ENCODE data around the gene ADCY2.

ADCY2 gene

GRCh38 chr5:7501061-7501460 lies 105.1 kb downstream of the ADCY2 start:
- no peak for DNase-seq (ENCODE audit: low read depth in 1 of 2, low spot score in 1 of 2)

- no peak for DNase-seq (ENCODE audit: low read depth in 1 of 2, low spot score in 1 of 2)
Measured at GRCh38 chr5:7503564-7503963, 107.6 kb downstream of the ADCY2 start.

- no peak for DNase-seq (ENCODE audit: low read depth in 1 of 2, low spot score in 1 of 2)
Measured at GRCh38 chr5:7515284-7515914, 119.5 kb downstream of the ADCY2 start.

GRCh38 chr5:7516253-7516652 lies 120.3 kb downstream of the ADCY2 start:
- no peak for DNase-seq (ENCODE audit: low read depth in 1 of 2, low spot score in 1 of 2)

- DNase-seq (ENCODE audit: low read depth in 1 of 2, low spot score in 1 of 2): no peak
Measured at GRCh38 chr5:7517006-7517405, 121.1 kb downstream of the ADCY2 start.

- DNase-seq (ENCODE audit: low read depth in 1 of 2, low spot score in 1 of 2): no peak
Measured at GRCh38 chr5:7518947-7519560, 123.1 kb downstream of the ADCY2 start.

- no peak for DNase-seq (ENCODE audit: low read depth in 1 of 2, low spot score in 1 of 2)
Measured at GRCh38 chr5:7519564-7519963, 123.6 kb downstream of the ADCY2 start.

- DNase-seq (ENCODE audit: low read depth in 1 of 2, low spot score in 1 of 2): no peak
Measured at GRCh38 chr5:7529880-7530279, 133.9 kb downstream of the ADCY2 start.

GRCh38 chr5:7533941-7534340 lies 138.0 kb downstream of the ADCY2 start:
- no peak for DNase-seq (ENCODE audit: low read depth in 1 of 2, low spot score in 1 of 2)

- no peak for DNase-seq (ENCODE audit: low read depth in 1 of 2, low spot score in 1 of 2)
Measured at GRCh38 chr5:7534505-7534904, 138.6 kb downstream of the ADCY2 start.

- no peak for DNase-seq (ENCODE audit: low read depth in 1 of 2, low spot score in 1 of 2)
Measured at GRCh38 chr5:7537573-7537972, 141.6 kb downstream of the ADCY2 start.

- DNase-seq (ENCODE audit: low read depth in 1 of 2, low spot score in 1 of 2): no peak
Measured at GRCh38 chr5:7539571-7539970, 143.6 kb downstream of the ADCY2 start.

- no peak for DNase-seq (ENCODE audit: low read depth in 1 of 2, low spot score in 1 of 2)
Measured at GRCh38 chr5:7540736-7541485, 145.0 kb downstream of the ADCY2 start.

GRCh38 chr5:7541898-7542297 lies 146.0 kb downstream of the ADCY2 start:
- no peak for DNase-seq (ENCODE audit: low read depth in 1 of 2, low spot score in 1 of 2)

- no peak for DNase-seq (ENCODE audit: low read depth in 1 of 2, low spot score in 1 of 2)
Measured at GRCh38 chr5:7546555-7546954, 150.6 kb downstream of the ADCY2 start.

- no peak for DNase-seq (ENCODE audit: low read depth in 1 of 2, low spot score in 1 of 2)
Measured at GRCh38 chr5:7548596-7548995, 152.7 kb downstream of the ADCY2 start.

- no peak for DNase-seq (ENCODE audit: low read depth in 1 of 2, low spot score in 1 of 2)
Measured at GRCh38 chr5:7565559-7565958, 169.6 kb downstream of the ADCY2 start.

GRCh38 chr5:7576023-7576715 lies 180.2 kb downstream of the ADCY2 start:
- no peak for DNase-seq (ENCODE audit: low read depth in 1 of 2, low spot score in 1 of 2)

GRCh38 chr5:7577381-7577780 lies 181.4 kb downstream of the ADCY2 start:
- DNase-seq (ENCODE audit: low read depth in 1 of 2, low spot score in 1 of 2): no peak

GRCh38 chr5:7578071-7578470 lies 182.1 kb downstream of the ADCY2 start:
- DNase-seq (ENCODE audit: low read depth in 1 of 2, low spot score in 1 of 2): no peak

GRCh38 chr5:7584749-7585148 lies 188.8 kb downstream of the ADCY2 start:
- DNase-seq (ENCODE audit: low read depth in 1 of 2, low spot score in 1 of 2): no peak

- no peak for DNase-seq (ENCODE audit: low read depth in 1 of 2, low spot score in 1 of 2)
Measured at GRCh38 chr5:7585807-7586206, 189.9 kb downstream of the ADCY2 start.
